Endothelial cell of umbilical vein (primary cell): ENCODE results near the gene ANAPC7.

Experiments used
- EZH2 ChIP-seq: IDR thresholded peaks from 2 replicates; pipeline ENCODE4 v1.6.1; 2012; ENCODE audit warnings: borderline replicate concordance, low read depth, mild to moderate bottlenecking, moderate library complexity, low read length, inconsistent platforms; ENCODE audit not compliant: severe bottlenecking
- MAX ChIP-seq: IDR thresholded peaks from 2 replicates; pipeline ENCODE4 v1.6.1; 2011; ENCODE audit not compliant: insufficient read depth, insufficient read length
- MYC ChIP-seq: IDR thresholded peaks from one replicate; pipeline ENCODE4 v1.6.1; 2011; ENCODE audit warnings: mild to moderate bottlenecking, low read depth, low read length
- POLR2A ChIP-seq: IDR thresholded peaks from 2 replicates; pipeline ENCODE4 v1.6.1; 2012; ENCODE audit warnings: low read depth, mild to moderate bottlenecking, control low read depth, low read length
- POLR2AphosphoS5 ChIP-seq: IDR thresholded peaks from 2 replicates; pipeline ENCODE4 v1.6.1; 2012; ENCODE audit warnings: low read depth, mild to moderate bottlenecking, control low read depth, low read length, moderate library complexity; ENCODE audit not compliant: insufficient read depth
- TF ChIP-seq, protein P1 (sequence below), 2 donors: IDR thresholded peaks; 1 replicate in 1 of 2; 2 replicates in 1 of 2; pipeline ENCODE4 v1.5.1; 2011; ENCODE audit warnings: low read length in 2 of 2, mild to moderate bottlenecking in 2 of 2, moderate library complexity in 2 of 2, control low read depth in 1 of 2, inconsistent platforms in 1 of 2, low read depth in 1 of 2; ENCODE audit not compliant: insufficient read depth in 1 of 2; ENCODE audit errors: extremely low read depth in 1 of 2

DNA sequence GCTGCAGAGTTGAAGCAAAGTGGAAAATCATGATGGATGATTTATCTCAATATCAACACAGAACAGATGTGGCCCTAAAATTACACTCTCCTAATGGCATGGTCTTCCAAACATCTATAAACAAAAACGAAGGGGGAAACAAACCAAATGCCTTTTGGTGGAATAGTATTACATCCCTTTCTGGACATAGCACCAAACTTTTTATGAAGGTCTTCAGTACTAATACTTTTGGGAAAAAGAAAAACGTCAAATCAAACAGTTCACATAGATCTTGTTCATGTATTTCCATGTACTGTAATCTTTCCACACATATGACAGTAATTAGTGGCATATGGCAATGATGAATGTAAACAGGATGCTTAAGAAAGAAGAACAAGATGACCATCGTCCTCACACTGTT, 22.9 kb upstream of the ANAPC7 start:
- TF ChIP-seq, protein P1, sequence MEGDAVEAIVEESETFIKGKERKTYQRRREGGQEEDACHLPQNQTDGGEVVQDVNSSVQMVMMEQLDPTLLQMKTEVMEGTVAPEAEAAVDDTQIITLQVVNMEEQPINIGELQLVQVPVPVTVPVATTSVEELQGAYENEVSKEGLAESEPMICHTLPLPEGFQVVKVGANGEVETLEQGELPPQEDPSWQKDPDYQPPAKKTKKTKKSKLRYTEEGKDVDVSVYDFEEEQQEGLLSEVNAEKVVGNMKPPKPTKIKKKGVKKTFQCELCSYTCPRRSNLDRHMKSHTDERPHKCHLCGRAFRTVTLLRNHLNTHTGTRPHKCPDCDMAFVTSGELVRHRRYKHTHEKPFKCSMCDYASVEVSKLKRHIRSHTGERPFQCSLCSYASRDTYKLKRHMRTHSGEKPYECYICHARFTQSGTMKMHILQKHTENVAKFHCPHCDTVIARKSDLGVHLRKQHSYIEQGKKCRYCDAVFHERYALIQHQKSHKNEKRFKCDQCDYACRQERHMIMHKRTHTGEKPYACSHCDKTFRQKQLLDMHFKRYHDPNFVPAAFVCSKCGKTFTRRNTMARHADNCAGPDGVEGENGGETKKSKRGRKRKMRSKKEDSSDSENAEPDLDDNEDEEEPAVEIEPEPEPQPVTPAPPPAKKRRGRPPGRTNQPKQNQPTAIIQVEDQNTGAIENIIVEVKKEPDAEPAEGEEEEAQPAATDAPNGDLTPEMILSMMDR (IDR thresholded peaks at IDR 0.05; ENCODE audit: extremely low read depth in 1 of 2, insufficient read depth in 1 of 2, low read depth in 1 of 2, low read length in 2 of 2), result no peak
- TF ChIP-seq POLR2A (no peak), EZH2 (no peak), MYC (no peak), MAX (no peak), POLR2AphosphoS5 (no peak)
